ENCODE measurements around the gene PTP4A2.

DNA sequence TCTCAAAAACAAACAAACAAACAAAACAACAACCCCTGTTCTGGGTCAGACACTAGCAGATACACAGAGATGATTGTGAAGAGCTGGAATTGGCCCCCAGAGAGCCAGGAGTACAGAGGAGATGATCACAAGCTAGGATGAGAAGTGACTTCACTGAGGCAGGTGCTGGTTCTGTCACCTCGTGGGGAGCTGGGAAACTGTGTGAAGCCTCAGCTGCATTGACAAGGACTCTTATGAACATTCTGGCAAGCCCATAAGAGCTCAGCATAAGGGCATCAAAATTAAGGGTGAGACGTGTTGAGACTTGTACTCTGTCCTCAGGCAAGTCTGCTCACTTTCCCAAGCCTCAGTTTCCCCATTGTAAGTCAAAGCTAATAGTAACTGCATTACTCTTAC lies 14.7 kb upstream of the PTP4A2 start:
- TF ChIP-seq POLR2AphosphoS5 (IDR thresholded peaks at IDR 0.05; ENCODE audit: borderline replicate concordance, low read depth, low read length): no peak
- TF ChIP-seq EZH2 (IDR thresholded peaks at IDR 0.05): no peak
